Measurements from ENCODE around the gene TTL. TPM values are rescaled to one million over a fixed set of nuclear protein-coding genes. Genes with fewer than 3 reads are reported as not detected.
A peak's percentile ranks its signal among the peaks of the same experiment; 100 is the strongest.
"Not testable (repeated sequence)": the region's sequence is repeated elsewhere in the genome, so short reads cannot be mapped to it uniquely, and the experiment has no call there.

The TTL gene
- 5.8 and 9.2 TPM in 2 replicates for total RNA-seq

GRCh38 chr2:112481528-112482233 is at the start of gene TTL:
Gene TTL (plus strand): TSS chr2:112482156. CDS start chr2:112482345, 189 bp downstream.
- peak; percentile 63 to 74 for DNase-seq (ENCODE audit: low read depth in 2 of 2)

GRCh38 chr2:112432390-112432734 is 49.6 kb upstream of the TTL start:
- DNase-seq (ENCODE audit: low read depth in 2 of 2), result peak in 1 of 2 donors; percentile 7

- DNase-seq (ENCODE audit: low read depth in 2 of 2), result peak in 1 of 2 donors; percentile 35
These were observed 49.0 kb upstream of the TTL start for GRCh38 chr2:112432735-112433479.

GRCh38 chr2:112433480-112433879 is 48.5 kb upstream of the TTL start, which contains the start of gene RGPD8:
Gene RGPD8 (minus strand): TSS chr2:112433645. CDS start chr2:112433453, 192 bp downstream.
- peak; percentile 89 to 93 for DNase-seq (ENCODE audit: low read depth in 2 of 2)

- no peak for DNase-seq (ENCODE audit: low read depth in 2 of 2)
These were observed 47.8 kb upstream of the TTL start for GRCh38 chr2:112433932-112434730.

- DNase-seq (ENCODE audit: low read depth in 2 of 2), result not testable (repeated sequence)
These were observed 46.9 kb upstream of the TTL start for GRCh38 chr2:112434890-112435715.

GRCh38 chr2:112435716-112436431 is 46.1 kb upstream of the TTL start:
- not testable (repeated sequence) for DNase-seq (ENCODE audit: low read depth in 2 of 2)

- not testable (repeated sequence) for DNase-seq (ENCODE audit: low read depth in 2 of 2)
These were observed 45.0 kb upstream of the TTL start for GRCh38 chr2:112436993-112437392.

- not testable (repeated sequence) for DNase-seq (ENCODE audit: low read depth in 2 of 2)
These were observed 44.5 kb upstream of the TTL start for GRCh38 chr2:112437405-112437831.

GRCh38 chr2:112438603-112439261 is 43.2 kb upstream of the TTL start:
- DNase-seq (ENCODE audit: low read depth in 2 of 2), result not testable (repeated sequence)

GRCh38 chr2:112444256-112444655 is 37.7 kb upstream of the TTL start:
- DNase-seq (ENCODE audit: low read depth in 2 of 2), result not testable (repeated sequence)

- no peak for DNase-seq (ENCODE audit: low read depth in 2 of 2)
These were observed 32.1 kb upstream of the TTL start for GRCh38 chr2:112449854-112450253.

- DNase-seq (ENCODE audit: low read depth in 2 of 2), result no peak
These were observed 30.6 kb upstream of the TTL start for GRCh38 chr2:112451317-112451716.

- DNase-seq (ENCODE audit: low read depth in 2 of 2), result no peak
These were observed 27.4 kb upstream of the TTL start for GRCh38 chr2:112454586-112454985.

GRCh38 chr2:112459372-112459771 is 22.6 kb upstream of the TTL start:
- no peak for DNase-seq (ENCODE audit: low read depth in 2 of 2)

GRCh38 chr2:112462178-112462577 is 19.8 kb upstream of the TTL start:
- no peak for DNase-seq (ENCODE audit: low read depth in 2 of 2)

GRCh38 chr2:112463256-112463655 is 18.7 kb upstream of the TTL start:
- DNase-seq (ENCODE audit: low read depth in 2 of 2), result no peak

- DNase-seq (ENCODE audit: low read depth in 2 of 2), result peak in 1 of 2 donors; percentile 6
These were observed 16.6 kb upstream of the TTL start for GRCh38 chr2:112465382-112465781.

GRCh38 chr2:112472547-112473263 is 9.3 kb upstream of the TTL start:
- no peak for DNase-seq (ENCODE audit: low read depth in 2 of 2)

All from lung microvascular endothelial cell (primary cell).